ENCODE measurements around the gene SLC22A17.

DNA sequence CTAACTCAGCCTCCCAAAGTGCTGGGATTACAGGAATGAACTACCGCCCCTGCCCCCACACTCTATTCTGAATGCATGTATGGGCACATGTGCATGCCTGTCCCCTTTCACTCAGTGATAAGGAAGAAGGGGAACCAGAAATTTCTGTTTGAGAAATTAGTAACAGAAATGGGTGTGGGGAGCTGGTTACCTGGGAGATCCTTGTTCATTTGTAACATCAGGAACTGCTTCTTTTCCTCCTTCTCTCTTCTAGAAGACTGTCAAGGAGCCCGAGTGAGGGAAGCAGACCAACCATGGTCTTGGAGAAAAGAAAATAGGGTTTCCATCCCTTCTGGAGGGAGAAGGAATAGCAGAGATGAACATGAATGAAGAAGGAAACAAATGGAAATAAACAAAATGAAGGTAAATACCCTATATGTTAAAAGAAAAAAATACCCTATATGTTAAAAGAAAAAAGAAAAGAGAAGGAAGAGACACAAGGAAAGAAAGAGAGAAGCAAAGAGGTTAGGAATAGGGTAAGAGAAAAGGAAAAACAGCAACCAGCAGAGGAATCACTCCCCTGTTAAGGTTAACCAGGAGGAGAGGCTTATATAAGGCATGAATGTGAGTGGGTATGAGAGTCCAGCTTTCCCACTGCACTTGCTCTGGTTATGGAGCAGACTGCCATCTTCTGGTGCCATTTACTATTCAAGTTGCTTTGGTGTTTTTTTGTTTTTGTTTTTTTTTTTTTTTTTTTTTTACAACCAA lies 53.3 kb downstream of the SLC22A17 start:
- TF ChIP-seq, protein P1, sequence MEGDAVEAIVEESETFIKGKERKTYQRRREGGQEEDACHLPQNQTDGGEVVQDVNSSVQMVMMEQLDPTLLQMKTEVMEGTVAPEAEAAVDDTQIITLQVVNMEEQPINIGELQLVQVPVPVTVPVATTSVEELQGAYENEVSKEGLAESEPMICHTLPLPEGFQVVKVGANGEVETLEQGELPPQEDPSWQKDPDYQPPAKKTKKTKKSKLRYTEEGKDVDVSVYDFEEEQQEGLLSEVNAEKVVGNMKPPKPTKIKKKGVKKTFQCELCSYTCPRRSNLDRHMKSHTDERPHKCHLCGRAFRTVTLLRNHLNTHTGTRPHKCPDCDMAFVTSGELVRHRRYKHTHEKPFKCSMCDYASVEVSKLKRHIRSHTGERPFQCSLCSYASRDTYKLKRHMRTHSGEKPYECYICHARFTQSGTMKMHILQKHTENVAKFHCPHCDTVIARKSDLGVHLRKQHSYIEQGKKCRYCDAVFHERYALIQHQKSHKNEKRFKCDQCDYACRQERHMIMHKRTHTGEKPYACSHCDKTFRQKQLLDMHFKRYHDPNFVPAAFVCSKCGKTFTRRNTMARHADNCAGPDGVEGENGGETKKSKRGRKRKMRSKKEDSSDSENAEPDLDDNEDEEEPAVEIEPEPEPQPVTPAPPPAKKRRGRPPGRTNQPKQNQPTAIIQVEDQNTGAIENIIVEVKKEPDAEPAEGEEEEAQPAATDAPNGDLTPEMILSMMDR (IDR thresholded peaks at IDR 0.05; ENCODE audit: poor library complexity) = peak; percentile 47
- no peak for TF ChIP-seq EZH2phosphoT487 (IDR thresholded peaks at IDR 0.05; ENCODE audit: low read depth, severe bottlenecking, unreplicated experiment)
- TF ChIP-seq EZH2 (IDR thresholded peaks at IDR 0.05; ENCODE audit: borderline replicate concordance) = no peak

Measured in hepatocyte (in vitro differentiated cells).